Fibroblast of skin of right quadriceps (primary cell): ENCODE measurements around the gene C19orf47.
"Not testable (repeated sequence)": the region's sequence is repeated elsewhere in the genome, so short reads cannot be mapped to it uniquely, and the experiment has no call there.

Source experiments
- DNase-seq: peaks from one replicate; pipeline ENCODE4 v3.0.0-alpha.2; 2013

Gene C19orf47

GRCh38 chr19:40342644-40343311 lies 5.4 kb downstream of the C19orf47 start:
- no peak for DNase-seq

- DNase-seq: no peak
These were observed 6.4 kb downstream of the C19orf47 start for GRCh38 chr19:40341601-40342482.

- no peak for DNase-seq
These were observed 9.0 kb downstream of the C19orf47 start for GRCh38 chr19:40339018-40339728.

GRCh38 chr19:40337594-40337993 lies 10.6 kb downstream of the C19orf47 start:
- DNase-seq: no peak

- no peak for DNase-seq
These were observed 11.1 kb downstream of the C19orf47 start for GRCh38 chr19:40337107-40337506.

- no peak for DNase-seq
These were observed 11.6 kb downstream of the C19orf47 start for GRCh38 chr19:40336601-40336900.

- no peak for DNase-seq
These were observed 12.2 kb downstream of the C19orf47 start for GRCh38 chr19:40335855-40336600.

GRCh38 chr19:40335101-40335500 lies 13.1 kb downstream of the C19orf47 start:
- no peak for DNase-seq

- DNase-seq: not testable (repeated sequence)
These were observed 15.1 kb downstream of the C19orf47 start for GRCh38 chr19:40333083-40333482.

- no peak for DNase-seq
These were observed 15.5 kb downstream of the C19orf47 start for GRCh38 chr19:40332669-40333068.

- no peak for DNase-seq
These were observed 17.1 kb downstream of the C19orf47 start for GRCh38 chr19:40331052-40331451.

- DNase-seq: no peak
These were observed 22.0 kb downstream of the C19orf47 start for GRCh38 chr19:40326201-40326600.

- DNase-seq: no peak
These were observed 24.5 kb downstream of the C19orf47 start for GRCh38 chr19:40323705-40324104.

- no peak for DNase-seq
These were observed 25.1 kb downstream of the C19orf47 start for GRCh38 chr19:40322951-40323615.

GRCh38 chr19:40322271-40322610 lies 26.0 kb downstream of the C19orf47 start:
- DNase-seq: no peak

GRCh38 chr19:40321566-40322270 lies 26.5 kb downstream of the C19orf47 start:
- no peak for DNase-seq

- no peak for DNase-seq
These were observed 27.1 kb downstream of the C19orf47 start for GRCh38 chr19:40321076-40321475.

GRCh38 chr19:40320558-40320935 lies 27.6 kb downstream of the C19orf47 start:
- DNase-seq: no peak

- no peak for DNase-seq
These were observed 30.9 kb downstream of the C19orf47 start for GRCh38 chr19:40317338-40317737.

- DNase-seq: no peak
These were observed 32.3 kb downstream of the C19orf47 start for GRCh38 chr19:40315812-40316470.

GRCh38 chr19:40314656-40315055 lies 33.5 kb downstream of the C19orf47 start:
- no peak for DNase-seq
